Tibial artery (tissue), 4 donors: ENCODE data around the gene DLG2.

Experiments used
- DNase-seq, 2 donors: peaks; one replicate each; pipeline ENCODE4 v3.0.0-alpha.2; 2019
- H3K27ac ChIP-seq, 2 donors: fragments of 200-600 bp; sonication (generic) in 1 of 2; 1 replicate in 1 of 2; 2 replicates in 1 of 2; pipeline ENCODE4 v1.5.1; 2018 to 2019; ENCODE audit warnings: mild to moderate bottlenecking in 1 of 2
- H3K27me3 ChIP-seq, 2 donors: fragments of 200-600 bp; sonication (generic) in 1 of 2; one replicate each; pipeline versions ENCODE4 v1.5.1 to v1.6.0; 2016 to 2019
- H3K36me3 ChIP-seq, 3 donors: fragments of 200-600 bp; sonication (generic) in 2 of 3; one replicate each; pipeline ENCODE4 v1.5.1; 2016 to 2019; ENCODE audit warnings: mild to moderate bottlenecking in 2 of 3
- H3K4me1 ChIP-seq, 4 donors: fragments of 200-600 bp; sonication (generic) in 2 of 4; 1 replicate in 3 of 4; 2 replicates in 1 of 4; pipeline ENCODE4 v1.5.1; 2016 to 2019
- H3K4me3 ChIP-seq, 2 donors: fragments of 200-600 bp; sonication (generic) in 1 of 2; 1 replicate in 1 of 2; 2 replicates in 1 of 2; pipeline ENCODE4 v1.5.1; 2018 to 2019; ENCODE audit warnings: mild to moderate bottlenecking in 2 of 2
- H3K9me3 ChIP-seq, 3 donors: fragments of 200-600 bp; sonication (generic) in 1 of 3; one replicate each; pipeline ENCODE4 v1.5.1; 2016 to 2019
- CTCF ChIP-seq, 2 experiments: fragments of 200-600 bp in 1 of 2; fragments of 450-650 bp in 1 of 2; IDR thresholded peaks; one replicate each; pipeline ENCODE4 v1.5.1; 2017 to 2019; ENCODE audit warnings: antibody characterized with exemption in 2 of 2, mild to moderate bottlenecking in 1 of 2, moderate library complexity in 1 of 2
- intact Hi-C: fragments of 100-400 bp; cut with DNase I; formaldehyde crosslinking; loops from one replicate; pipeline ENCODE4 v1.15.0; 2023; ENCODE audit warnings: low total_unique reads

DLG2 gene

GRCh38 chr11:83726316-83726715 is 1900.8 kb downstream of the DLG2 start:
- TF ChIP-seq CTCF (IDR thresholded peaks at IDR 0.05): no peak
- Histone ChIP-seq H3K36me3 (no peaks in the 10 kb centered on the region), H3K27me3 (no peaks in the 10 kb centered on the region), H3K4me3 (no peak overlapping the region), H3K4me1 (peaks cover 0 to 19% (median 12%) of the 10 kb centered on the region in 4 donors), H3K9me3 (no peaks in the 10 kb centered on the region), H3K27ac (no peak overlapping the region)
- intact Hi-C loops: loop anchor here (10.0 kb wide), 2 partner anchors 432 to 802 kb away; no protein-coding TSS in a partner anchor
- DNase-seq: no peak

- H3K4me1 ChIP-seq: peaks cover 0 to 19% (median 12%) of the 10 kb centered on the region in 4 donors
- DNase-seq: no peak
These were observed 1901.4 kb downstream of the DLG2 start for GRCh38 chr11:83725728-83726127.

GRCh38 chr11:83725269-83725560 is 1901.9 kb downstream of the DLG2 start:
- DNase-seq: no peak
- H3K9me3 ChIP-seq: no peaks in the 10 kb centered on the region
- intact Hi-C loops: loop anchor here (10.0 kb wide), 2 partner anchors 430 to 800 kb away; no protein-coding TSS in a partner anchor
- H3K27ac ChIP-seq: peak overlapping the region in 1 of 2 donors; percentile 1
- H3K36me3 ChIP-seq: no peaks in the 10 kb centered on the region
- TF ChIP-seq CTCF (IDR thresholded peaks at IDR 0.05): no peak
- H3K4me3 ChIP-seq: peak overlapping the region; percentile 39 to 47
- H3K4me1 ChIP-seq: peaks cover 0 to 19% (median 12%) of the 10 kb centered on the region in 4 donors
- H3K27me3 ChIP-seq: no peaks in the 10 kb centered on the region

More at GRCh38 chr11:83725728-83726127, 1901.4 kb downstream of the DLG2 start:
- Histone ChIP-seq H3K9me3 (no peaks in the 10 kb centered on the region), H3K4me3 (peak overlapping the region; percentile 39 to 47), H3K36me3 (no peaks in the 10 kb centered on the region), H3K27me3 (no peaks in the 10 kb centered on the region), H3K27ac (no peak overlapping the region)
- intact Hi-C loops: loop anchor here (10.0 kb wide), 2 partner anchors 431 to 801 kb away; no protein-coding TSS in a partner anchor
- TF ChIP-seq CTCF (IDR thresholded peaks at IDR 0.05): no peak

- peak in 1 of 2 donors; percentile 36 for DNase-seq
- Histone ChIP-seq H3K4me3 (peak overlapping the region; percentile 39 to 47), H3K27ac (no peak overlapping the region)
These were observed 1903.1 kb downstream of the DLG2 start for GRCh38 chr11:83723999-83724398.

GRCh38 chr11:83722392-83723119 is 1904.6 kb downstream of the DLG2 start:
- no peak overlapping the region for H3K4me3 ChIP-seq
- no peaks in the 10 kb centered on the region for H3K36me3 ChIP-seq
- intact Hi-C loops: loop anchor here (10.0 kb wide), 2 partner anchors 428 to 798 kb away; no protein-coding TSS in a partner anchor
- no peaks in the 10 kb centered on the region for H3K9me3 ChIP-seq
- H3K27ac ChIP-seq: no peak overlapping the region
- peaks cover 0 to 19% (median 12%) of the 10 kb centered on the region in 4 donors for H3K4me1 ChIP-seq
- H3K27me3 ChIP-seq: no peaks in the 10 kb centered on the region
- no peak for TF ChIP-seq CTCF (IDR thresholded peaks at IDR 0.05)
- no peak for DNase-seq

More at GRCh38 chr11:83723999-83724398, 1903.1 kb downstream of the DLG2 start:
- Histone ChIP-seq H3K36me3 (no peaks in the 10 kb centered on the region), H3K9me3 (no peaks in the 10 kb centered on the region), H3K27me3 (no peaks in the 10 kb centered on the region), H3K4me1 (peaks cover 0 to 19% (median 12%) of the 10 kb centered on the region in 4 donors)
- intact Hi-C loops: loop anchor here (10.0 kb wide), 2 partner anchors 429 to 799 kb away; no protein-coding TSS in a partner anchor
- peak; percentile 24 to 44 for TF ChIP-seq CTCF (IDR thresholded peaks at IDR 0.05)
